Muscle layer of duodenum (tissue), 2 donors: ENCODE measurements around the gene MRFAP1.

ENCODE experiments used
- H3K27ac ChIP-seq: one replicate; pipeline ENCODE4 v1.7.0; 2013; ENCODE audit warnings: mild to moderate bottlenecking, low read length
- H3K27me3 ChIP-seq: one replicate; pipeline ENCODE4 v1.7.0; 2013; ENCODE audit warnings: low read depth, mild to moderate bottlenecking, control low read depth, low read length
- H3K36me3 ChIP-seq, 2 donors: one replicate each; pipeline ENCODE4 v1.7.0; 2013; ENCODE audit warnings: low read length in 2 of 2, control low read depth in 1 of 2, mild to moderate bottlenecking in 1 of 2; ENCODE audit not compliant: insufficient read depth in 2 of 2, control insufficient read depth in 1 of 2
- H3K4me1 ChIP-seq, 2 donors: one replicate each; pipeline ENCODE4 v1.7.0; 2013; ENCODE audit warnings: low read length in 2 of 2, mild to moderate bottlenecking in 2 of 2, control low read depth in 1 of 2, moderate library complexity in 1 of 2; ENCODE audit not compliant: insufficient read depth in 2 of 2, control insufficient read depth in 1 of 2
- H3K4me3 ChIP-seq, 2 donors: one replicate each; pipeline ENCODE4 v1.7.0; 2013; ENCODE audit warnings: low read length in 2 of 2, low read depth in 1 of 2, mild to moderate bottlenecking in 1 of 2
- H3K9me3 ChIP-seq, 2 donors: one replicate each; pipeline ENCODE4 v1.7.0; 2013; ENCODE audit warnings: low read length in 2 of 2, control low read depth in 1 of 2, mild to moderate bottlenecking in 1 of 2; ENCODE audit not compliant: control insufficient read depth in 1 of 2
- donor health status: healthy.

MRFAP1 gene

DNA sequence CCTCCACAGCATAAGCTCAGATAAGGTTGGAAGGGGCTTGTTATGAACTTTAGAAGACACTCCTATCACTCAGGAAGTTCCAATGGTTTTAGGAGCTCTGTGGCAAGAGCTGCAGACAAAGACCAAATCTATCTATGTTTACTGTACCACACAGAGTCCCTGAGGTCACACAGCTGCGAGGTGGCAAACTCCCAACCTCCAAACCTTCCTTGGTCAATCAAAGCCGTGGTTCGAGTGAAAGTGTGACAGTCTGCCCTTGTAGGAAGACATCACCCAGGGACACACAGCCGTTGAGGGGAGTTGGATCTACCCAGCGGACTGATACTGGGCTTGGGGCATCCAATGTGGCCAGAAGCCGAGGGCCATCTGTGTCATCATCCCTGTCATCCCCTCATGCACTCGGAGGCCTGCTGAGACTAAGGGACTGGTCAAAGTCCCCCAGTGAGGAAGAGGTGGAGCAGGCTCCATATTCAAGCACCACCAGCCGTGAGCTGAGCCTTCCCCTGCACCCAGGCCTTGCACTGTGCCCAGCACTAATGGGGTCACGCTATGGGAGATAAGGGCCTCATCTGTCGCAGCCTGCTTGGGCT, 38.7 kb upstream of the MRFAP1 start:
- Histone ChIP-seq H3K27me3 (no peaks in the 10 kb centered on the region), H3K4me3 (no peak overlapping the region), H3K4me1 (no peaks in the 10 kb centered on the region), H3K9me3 (peaks cover 0 to 10% of the 10 kb centered on the region in 2 donors), H3K36me3 (peaks cover 47 to 84% of the 10 kb centered on the region in 2 donors), H3K27ac (no peak overlapping the region)

GRCh38 chr4:6602289-6602688, 38.2 kb upstream of the MRFAP1 start:
- H3K36me3 ChIP-seq: peaks cover 46 to 85% of the 10 kb centered on the region in 2 donors
- H3K27me3 ChIP-seq: no peaks in the 10 kb centered on the region
- H3K4me1 ChIP-seq: no peaks in the 10 kb centered on the region
- H3K4me3 ChIP-seq: no peak overlapping the region
- H3K27ac ChIP-seq: no peak overlapping the region
- peaks cover 0 to 10% of the 10 kb centered on the region in 2 donors for H3K9me3 ChIP-seq

GRCh38 chr4:6603128-6603527, 37.4 kb upstream of the MRFAP1 start:
- Histone ChIP-seq H3K4me3 (no peak overlapping the region), H3K9me3 (peaks cover 0 to 10% of the 10 kb centered on the region in 2 donors), H3K36me3 (peaks cover 47 to 85% of the 10 kb centered on the region in 2 donors), H3K27me3 (no peaks in the 10 kb centered on the region), H3K27ac (no peak overlapping the region), H3K4me1 (no peaks in the 10 kb centered on the region)

GRCh38 chr4:6605114-6605513, 35.4 kb upstream of the MRFAP1 start:
- Histone ChIP-seq H3K36me3 (peaks cover 45 to 95% of the 10 kb centered on the region in 2 donors), H3K27me3 (no peaks in the 10 kb centered on the region), H3K27ac (no peak overlapping the region), H3K4me1 (no peaks in the 10 kb centered on the region), H3K4me3 (no peak overlapping the region), H3K9me3 (peaks cover 0 to 10% of the 10 kb centered on the region in 2 donors)

- H3K27ac ChIP-seq: no peak overlapping the region
- no peak overlapping the region for H3K4me3 ChIP-seq
- peaks cover 43 to 95% of the 10 kb centered on the region in 2 donors for H3K36me3 ChIP-seq
- peaks cover 0 to 10% of the 10 kb centered on the region in 2 donors for H3K9me3 ChIP-seq
- H3K27me3 ChIP-seq: no peaks in the 10 kb centered on the region
- no peaks in the 10 kb centered on the region for H3K4me1 ChIP-seq
These were observed 34.9 kb upstream of the MRFAP1 start for GRCh38 chr4:6605605-6606004.

DNA sequence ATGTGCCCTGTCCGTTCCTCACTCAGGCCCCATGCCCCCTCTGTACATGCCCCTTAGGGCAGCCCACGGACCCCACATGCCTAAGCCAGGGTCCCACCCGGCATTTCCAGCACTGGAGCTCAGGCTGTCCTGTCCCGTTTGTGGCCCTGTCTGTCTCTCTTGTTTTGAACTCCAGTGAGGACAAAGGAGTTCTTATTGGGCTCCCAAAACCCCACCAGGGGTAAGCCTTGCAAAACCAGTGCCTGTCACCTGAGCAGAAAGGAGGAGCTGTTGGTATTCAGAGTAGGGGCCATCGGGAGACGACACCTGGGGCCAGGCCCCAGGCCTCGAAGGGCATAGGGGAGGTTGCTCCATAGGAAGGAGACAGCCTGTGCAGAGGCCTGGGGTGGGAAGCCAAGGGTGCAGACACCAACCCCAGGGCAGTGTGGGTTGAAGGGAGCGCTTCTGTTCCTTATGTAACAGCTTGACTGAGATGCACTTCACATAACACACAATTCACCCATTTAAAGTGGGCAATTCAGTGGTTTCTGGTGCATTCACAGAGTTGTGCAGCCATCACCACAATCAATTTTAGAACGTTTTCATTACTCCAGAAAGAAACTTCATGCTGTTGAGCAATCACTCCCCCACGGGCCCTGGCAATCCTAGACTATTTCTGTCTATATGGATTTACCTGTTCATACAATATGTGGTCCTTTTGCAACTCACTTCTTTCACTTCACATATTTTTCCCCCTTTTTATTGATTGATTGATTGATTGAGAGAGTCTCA, 33.8 kb upstream of the MRFAP1 start:
- Histone ChIP-seq H3K4me1 (no peaks in the 10 kb centered on the region), H3K9me3 (peaks cover 0 to 10% of the 10 kb centered on the region in 2 donors), H3K27ac (no peak overlapping the region), H3K27me3 (no peaks in the 10 kb centered on the region), H3K36me3 (peaks cover 41 to 94% of the 10 kb centered on the region in 2 donors), H3K4me3 (no peak overlapping the region)

DNA sequence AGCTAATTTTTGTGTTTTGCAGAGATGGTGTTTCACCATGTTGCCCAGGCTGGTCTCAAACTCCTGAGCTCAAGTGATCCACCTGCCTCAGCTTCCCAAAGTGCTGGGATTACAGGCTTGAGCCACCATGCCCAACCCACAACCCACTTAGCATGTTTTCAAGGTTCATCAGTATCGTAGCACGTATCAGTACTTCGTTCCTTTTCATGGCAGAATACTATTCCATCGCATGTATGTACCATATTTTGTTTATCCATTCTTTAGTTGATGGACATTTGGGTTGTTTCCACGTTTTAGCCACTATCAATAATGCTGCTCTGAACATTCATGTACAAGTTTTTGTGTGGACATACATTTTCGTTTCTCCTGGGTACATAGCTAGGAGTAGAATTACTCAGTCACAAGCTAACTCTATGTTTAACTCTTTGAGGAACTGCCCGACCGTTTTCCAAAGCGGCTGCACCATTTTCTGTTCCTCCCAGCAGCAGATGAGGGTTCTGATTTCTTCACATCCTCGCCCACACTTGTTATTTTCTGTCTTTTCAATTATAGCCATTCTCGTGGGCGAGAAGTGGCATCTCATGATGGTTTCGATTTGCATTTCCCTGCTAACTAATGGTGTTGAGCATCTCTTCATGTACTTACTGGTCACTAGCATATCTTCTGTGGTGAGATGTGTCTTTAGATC, 33.0 kb upstream of the MRFAP1 start:
- Histone ChIP-seq H3K4me3 (no peak overlapping the region), H3K4me1 (no peaks in the 10 kb centered on the region), H3K9me3 (peaks cover 0 to 10% of the 10 kb centered on the region in 2 donors), H3K27me3 (no peaks in the 10 kb centered on the region), H3K27ac (no peak overlapping the region), H3K36me3 (peaks cover 35 to 94% of the 10 kb centered on the region in 2 donors)

DNA sequence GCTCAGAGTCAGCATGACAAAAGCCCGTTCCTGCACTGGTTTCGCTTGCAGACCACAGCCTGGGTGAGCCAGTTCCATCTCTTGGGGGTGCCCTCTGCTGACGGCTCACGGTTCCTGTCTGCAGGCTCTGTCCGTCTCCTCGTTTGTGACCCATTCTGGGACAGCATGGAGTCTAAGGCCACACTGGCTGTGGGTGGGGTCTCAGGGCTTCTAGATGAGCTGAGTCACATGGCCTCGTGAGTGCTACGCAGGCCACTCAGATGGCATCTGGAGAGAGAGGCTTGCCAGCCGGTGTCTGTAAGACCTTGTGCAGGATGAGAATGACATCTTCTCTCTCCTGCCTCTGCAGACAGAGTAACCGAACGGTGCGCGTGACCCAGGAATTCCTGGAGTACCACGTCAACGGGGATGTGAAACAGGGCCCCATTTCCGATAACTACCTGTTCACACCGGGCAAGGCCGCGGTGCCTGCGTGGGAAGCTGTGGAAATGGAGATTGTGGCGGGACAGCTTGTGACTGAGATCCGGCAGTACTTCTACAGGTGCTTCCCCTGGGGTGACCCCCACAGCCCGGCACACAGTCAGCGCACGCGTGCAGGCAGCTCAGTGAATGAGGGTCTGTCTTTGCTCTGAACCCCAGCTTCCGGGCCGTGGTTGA, 31.6 kb upstream of the MRFAP1 start:
- Histone ChIP-seq H3K4me3 (no peak overlapping the region), H3K36me3 (peaks cover 38 to 90% of the 10 kb centered on the region in 2 donors), H3K27me3 (no peaks in the 10 kb centered on the region), H3K4me1 (no peaks in the 10 kb centered on the region), H3K27ac (no peak overlapping the region), H3K9me3 (peaks cover 0 to 10% of the 10 kb centered on the region in 2 donors)

- Histone ChIP-seq H3K4me3 (no peak overlapping the region), H3K27me3 (no peaks in the 10 kb centered on the region), H3K9me3 (peaks cover 0 to 8% of the 10 kb centered on the region in 2 donors), H3K4me1 (no peaks in the 10 kb centered on the region), H3K27ac (no peak overlapping the region), H3K36me3 (peaks cover 36 to 90% of the 10 kb centered on the region in 2 donors)
These were observed 30.9 kb upstream of the MRFAP1 start for GRCh38 chr4:6609415-6610079.

GRCh38 chr4:6610856-6611430, 29.5 kb upstream of the MRFAP1 start:
- H3K4me1 ChIP-seq: no peaks in the 10 kb centered on the region
- no peaks in the 10 kb centered on the region for H3K9me3 ChIP-seq
- no peak overlapping the region for H3K4me3 ChIP-seq
- H3K27me3 ChIP-seq: no peaks in the 10 kb centered on the region
- peaks cover 22 to 87% of the 10 kb centered on the region in 2 donors for H3K36me3 ChIP-seq
- no peak overlapping the region for H3K27ac ChIP-seq
